MG63 (cell line): ENCODE measurements around the gene PCNT. TPM values are rescaled to one million over a fixed set of nuclear protein-coding genes. Genes with fewer than 3 reads are reported as not detected.
"Not testable (repeated sequence)": the region's sequence is repeated elsewhere in the genome, so short reads cannot be mapped to it uniquely, and the experiment has no call there.

ENCODE experiments used
- DNase-seq: peaks from one replicate; pipeline ENCODE4 v3.0.0-alpha.2; 2020
- H3K27me3 ChIP-seq: fragments of 250-450 bp; sonication (Bioruptor Pico); 2 replicates; pipeline ENCODE4 v1.5.1; 2020; ENCODE audit warnings: mild to moderate bottlenecking, moderate library complexity
- H3K36me3 ChIP-seq: fragments of 250-450 bp; sonication (Bioruptor Pico); 2 replicates; pipeline ENCODE4 v1.5.1; 2020; ENCODE audit warnings: mild to moderate bottlenecking, moderate library complexity
- H3K4me3 ChIP-seq: fragments of 250-450 bp; sonication (Bioruptor Pico); 2 replicates; pipeline ENCODE4 v1.5.1; 2020; ENCODE audit warnings: mild to moderate bottlenecking, moderate library complexity
- H3K9me3 ChIP-seq: fragments of 250-450 bp; sonication (Bioruptor Pico); 2 replicates; pipeline ENCODE4 v1.5.1; 2020; ENCODE audit warnings: mild to moderate bottlenecking, moderate library complexity
- total RNA-seq: library from RNA; depleted of rRNA; stranded (reverse); fragments of >200 nt; shearing (Covaris generic); gene quantifications from 2 replicates; pipeline ENCODE4 v1.2.3, GENCODE V29; 2014; ENCODE audit warnings: low replicate concordance

PCNT gene
- total RNA-seq, 1 experiment from 2014 or later: 51.7 TPM

DNA sequence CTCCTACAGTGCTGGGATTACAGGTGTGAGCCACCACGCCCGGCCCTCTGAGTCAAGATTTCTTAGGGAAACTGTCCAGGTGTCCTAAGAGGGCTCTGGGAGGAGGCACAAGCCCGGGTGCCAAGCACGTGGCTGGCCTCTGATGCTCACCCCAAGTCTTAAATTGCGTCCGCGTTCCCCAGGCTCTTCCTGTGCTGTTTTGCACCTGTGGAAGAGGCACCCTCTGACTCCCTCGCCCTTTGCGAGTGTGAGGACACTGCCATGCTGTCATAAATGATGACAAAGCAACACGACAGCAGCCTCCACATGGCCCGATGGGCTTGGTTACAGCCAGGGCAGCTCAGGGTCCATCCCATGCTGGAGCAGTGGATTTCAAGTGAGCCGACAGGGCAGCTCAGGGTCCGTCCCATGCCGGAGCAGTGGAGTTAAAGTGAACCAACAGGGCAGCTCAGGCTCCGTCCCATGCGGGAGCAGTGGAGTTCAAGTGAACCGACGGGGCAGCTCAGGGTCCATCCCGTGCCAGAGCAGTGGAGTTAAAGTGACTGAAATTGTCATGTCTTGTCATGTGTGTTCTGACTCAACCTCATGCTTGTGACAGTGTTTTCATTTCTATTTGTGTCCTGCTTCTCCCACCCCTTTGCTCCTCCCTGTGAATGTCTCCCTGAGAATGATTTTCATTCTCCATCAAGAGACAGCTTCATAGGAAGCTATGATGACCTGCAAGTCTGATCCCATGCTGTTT lies 33.9 kb downstream of the PCNT start:
- no peak overlapping the region for H3K4me3 ChIP-seq
- no peaks in the 10 kb centered on the region for H3K27me3 ChIP-seq
- H3K36me3 ChIP-seq: peaks cover 83% of the 10 kb centered on the region
- no peak for DNase-seq
- H3K9me3 ChIP-seq: no peaks in the 10 kb centered on the region

- Histone ChIP-seq H3K36me3 (peaks cover 74% of the 10 kb centered on the region), H3K9me3 (no peaks in the 10 kb centered on the region), H3K4me3 (no peak overlapping the region), H3K27me3 (no peaks in the 10 kb centered on the region)
- DNase-seq: no peak
These were observed 37.2 kb downstream of the PCNT start for GRCh38 chr21:46361176-46361575.

- H3K4me3 ChIP-seq: no peak overlapping the region
- no peaks in the 10 kb centered on the region for H3K27me3 ChIP-seq
- no peaks in the 10 kb centered on the region for H3K9me3 ChIP-seq
- DNase-seq: no peak
- peaks cover 74% of the 10 kb centered on the region for H3K36me3 ChIP-seq
These were observed 38.0 kb downstream of the PCNT start for GRCh38 chr21:46361935-46362334.

DNA sequence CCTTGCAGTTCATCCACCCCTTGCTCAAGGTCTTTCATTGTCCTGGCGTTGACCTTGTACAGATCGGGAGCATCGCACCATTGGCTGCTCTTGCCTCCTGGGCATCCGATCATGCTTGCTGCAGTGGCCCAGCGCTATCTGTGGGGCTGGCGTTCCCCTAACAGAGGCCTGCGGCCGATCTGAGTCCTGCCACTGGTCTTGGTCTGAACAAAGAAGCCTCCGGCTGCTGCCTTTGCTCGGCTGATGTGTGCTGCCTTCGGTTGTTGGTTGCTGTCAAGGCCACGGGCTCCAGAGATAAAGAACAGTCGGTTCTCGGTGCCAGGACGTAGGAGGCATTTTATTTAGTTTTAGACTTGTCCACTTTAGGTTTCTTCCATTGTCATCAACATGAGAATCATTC lies 39.0 kb downstream of the PCNT start:
- Histone ChIP-seq H3K27me3 (no peaks in the 10 kb centered on the region), H3K36me3 (peaks cover 73% of the 10 kb centered on the region)
- no peak for DNase-seq

DNA sequence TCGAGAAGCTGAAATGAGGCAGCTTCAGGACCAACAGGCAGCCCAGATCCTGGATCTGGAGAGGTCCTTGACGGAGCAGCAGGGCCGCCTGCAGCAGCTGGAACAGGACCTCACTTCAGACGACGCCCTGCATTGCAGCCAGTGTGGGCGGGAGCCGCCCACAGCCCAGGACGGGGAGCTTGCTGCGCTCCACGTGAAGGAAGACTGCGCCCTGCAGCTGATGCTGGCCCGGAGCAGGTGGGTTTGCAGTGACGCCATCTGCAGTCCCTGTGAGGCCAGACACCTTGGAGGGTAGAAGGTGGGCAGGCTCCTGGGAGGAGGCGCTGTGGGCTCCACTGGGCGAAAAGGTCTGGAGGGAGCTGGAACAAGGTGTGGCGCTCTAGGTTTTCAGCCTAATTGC lies 39.7 kb downstream of the PCNT start:
- H3K36me3 ChIP-seq: peaks cover 67% of the 10 kb centered on the region
- DNase-seq: no peak
- no peaks in the 10 kb centered on the region for H3K27me3 ChIP-seq
- H3K9me3 ChIP-seq: no peaks in the 10 kb centered on the region
- H3K4me3 ChIP-seq: no peak overlapping the region

More for the DNA sequence above, 39.0 kb downstream of the PCNT start:
- no peak overlapping the region for H3K4me3 ChIP-seq
- no peaks in the 10 kb centered on the region for H3K9me3 ChIP-seq

DNA sequence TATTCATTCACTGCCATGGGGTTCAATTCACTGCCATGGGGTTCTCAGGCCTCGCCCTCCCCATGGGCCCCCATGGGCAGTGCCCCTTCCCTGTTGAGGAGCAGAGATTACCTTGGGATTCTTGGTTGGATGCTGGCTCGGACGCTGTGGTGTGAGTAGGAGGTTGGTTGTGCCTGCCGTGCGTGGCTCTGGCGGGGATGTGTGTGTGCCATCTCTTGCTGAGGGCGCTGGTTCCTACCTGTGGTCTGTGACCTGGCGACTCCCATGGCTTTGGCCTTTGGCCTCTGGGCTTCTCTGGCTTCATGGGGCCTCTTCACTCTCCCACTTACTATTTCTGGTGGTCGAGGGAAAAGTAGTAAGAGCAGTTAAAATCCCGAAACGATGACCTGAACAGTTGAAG lies 42.1 kb downstream of the PCNT start:
- no peak for DNase-seq

GRCh38 chr21:46366561-46366960 lies 42.6 kb downstream of the PCNT start:
- DNase-seq: no peak
- Histone ChIP-seq H3K9me3 (no peaks in the 10 kb centered on the region), H3K36me3 (peaks cover 59% of the 10 kb centered on the region), H3K27me3 (no peaks in the 10 kb centered on the region), H3K4me3 (no peak overlapping the region)

More for the DNA sequence above, 42.1 kb downstream of the PCNT start:
- Histone ChIP-seq H3K27me3 (no peaks in the 10 kb centered on the region), H3K4me3 (no peak overlapping the region), H3K36me3 (peaks cover 60% of the 10 kb centered on the region), H3K9me3 (no peaks in the 10 kb centered on the region)

GRCh38 chr21:46366966-46367365 lies 43.0 kb downstream of the PCNT start:
- Histone ChIP-seq H3K9me3 (no peaks in the 10 kb centered on the region), H3K4me3 (no peak overlapping the region), H3K36me3 (peaks cover 59% of the 10 kb centered on the region), H3K27me3 (no peaks in the 10 kb centered on the region)
- no peak for DNase-seq

- DNase-seq: no peak
- H3K36me3 ChIP-seq: peaks cover 51% of the 10 kb centered on the region
- no peaks in the 10 kb centered on the region for H3K9me3 ChIP-seq
- H3K4me3 ChIP-seq: no peak overlapping the region
- no peaks in the 10 kb centered on the region for H3K27me3 ChIP-seq
These were observed 44.8 kb downstream of the PCNT start for GRCh38 chr21:46368533-46369285.

DNA sequence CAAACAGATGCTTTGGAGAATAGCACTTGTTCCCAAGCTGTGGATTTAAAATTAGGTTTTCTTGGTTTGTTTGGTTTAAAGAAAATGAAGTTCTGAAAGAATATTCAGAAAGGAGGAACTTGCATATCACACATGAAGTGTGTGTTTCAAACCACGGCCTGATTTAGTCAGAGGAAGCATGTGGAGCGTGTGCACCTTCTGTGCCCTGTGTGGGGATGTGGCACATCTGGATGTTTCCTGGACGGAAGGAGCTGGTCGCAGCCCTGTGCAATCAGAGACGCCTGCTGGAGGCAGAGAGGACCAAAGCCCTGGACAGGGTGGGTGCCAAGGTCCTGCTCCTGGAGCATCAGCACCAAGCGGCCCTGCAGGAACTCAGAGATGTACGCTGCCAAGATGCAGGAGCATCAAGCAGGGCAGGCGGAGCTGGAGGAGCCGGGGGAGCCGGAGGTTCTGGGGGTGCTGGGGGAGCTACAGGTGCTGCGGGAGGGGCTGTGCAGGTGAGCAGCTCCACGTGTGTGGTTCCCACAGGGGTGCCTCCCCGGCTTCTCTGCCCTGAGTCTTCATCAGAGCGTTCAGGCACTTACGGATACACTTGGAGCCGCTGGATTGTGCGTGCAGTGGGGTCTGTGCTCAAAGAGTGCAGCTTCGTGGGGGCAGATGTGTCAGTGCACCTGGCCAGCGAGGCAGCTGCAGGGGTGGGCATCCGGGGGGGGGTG lies 45.7 kb downstream of the PCNT start:
- H3K4me3 ChIP-seq: no peak overlapping the region
- no peaks in the 10 kb centered on the region for H3K9me3 ChIP-seq
- no peaks in the 10 kb centered on the region for H3K27me3 ChIP-seq
- DNase-seq: no peak
- H3K36me3 ChIP-seq: peaks cover 51% of the 10 kb centered on the region

- no peak overlapping the region for H3K4me3 ChIP-seq
- H3K36me3 ChIP-seq: peaks cover 60% of the 10 kb centered on the region
- no peaks in the 10 kb centered on the region for H3K27me3 ChIP-seq
- no peaks in the 10 kb centered on the region for H3K9me3 ChIP-seq
- no peak for DNase-seq
These were observed 47.5 kb downstream of the PCNT start for GRCh38 chr21:46371204-46372013.

- no peak for DNase-seq
- H3K9me3 ChIP-seq: no peaks in the 10 kb centered on the region
- no peaks in the 10 kb centered on the region for H3K27me3 ChIP-seq
- no peak overlapping the region for H3K4me3 ChIP-seq
- H3K36me3 ChIP-seq: peaks cover 58% of the 10 kb centered on the region
These were observed 48.1 kb downstream of the PCNT start for GRCh38 chr21:46372014-46372485.

DNA sequence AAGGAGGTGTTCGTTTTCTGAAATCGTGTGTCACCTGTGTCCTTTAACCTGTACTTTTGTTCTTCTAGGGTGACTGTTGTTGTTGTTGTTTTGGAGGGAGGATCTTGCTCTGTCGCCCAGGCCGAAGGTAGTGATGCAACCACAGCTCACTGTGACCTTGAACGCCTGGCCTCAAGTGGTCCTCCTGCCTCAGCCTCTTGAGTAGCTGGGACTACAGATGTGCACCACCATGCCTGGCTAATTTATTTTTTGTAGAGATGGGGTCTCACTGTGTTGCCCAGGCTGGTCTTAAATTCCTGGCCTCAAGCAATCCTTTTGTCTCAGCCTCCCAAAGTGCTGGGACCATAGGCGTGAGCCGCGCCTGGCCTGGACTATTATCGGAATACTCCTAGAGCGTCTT lies 49.0 kb downstream of the PCNT start:
- not testable (repeated sequence) for H3K9me3 ChIP-seq, H3K27me3 ChIP-seq, DNase-seq, H3K4me3 ChIP-seq
- peaks cover 58% of the 10 kb centered on the region for H3K36me3 ChIP-seq

DNA sequence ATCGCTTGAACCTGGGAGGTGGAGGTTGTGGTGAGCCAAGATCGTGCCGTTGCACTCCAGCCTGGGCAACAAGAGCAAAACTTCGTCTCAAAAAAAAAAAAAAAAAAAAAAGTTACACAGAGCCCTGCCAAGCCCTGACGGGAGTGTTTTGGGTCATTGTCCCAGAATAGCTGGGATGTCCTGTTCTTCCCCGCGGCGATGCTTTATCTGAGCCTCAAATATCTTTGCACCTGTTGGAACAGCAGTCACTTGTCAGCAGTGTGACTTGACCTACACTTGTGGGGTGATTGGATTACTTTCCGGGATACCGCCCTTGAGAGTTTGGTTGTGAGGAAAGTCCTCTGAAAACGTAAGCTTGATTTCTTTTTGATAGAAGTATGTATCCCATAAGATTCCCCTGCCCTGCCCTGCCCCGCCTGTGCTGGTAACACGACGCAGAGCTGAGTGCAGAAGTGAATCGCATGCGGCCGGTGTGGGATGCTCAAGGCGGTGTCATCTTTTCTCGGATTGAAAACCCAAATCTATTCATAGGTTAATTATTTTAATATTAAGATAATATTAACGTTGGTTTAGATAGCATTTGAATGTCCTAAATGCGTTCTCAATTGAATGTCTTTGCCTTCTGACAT lies 50.9 kb downstream of the PCNT start:
- Histone ChIP-seq H3K27me3 (no peaks in the 10 kb centered on the region), H3K36me3 (peaks cover 72% of the 10 kb centered on the region), H3K4me3 (no peak overlapping the region), H3K9me3 (no peaks in the 10 kb centered on the region)
- no peak for DNase-seq

GRCh38 chr21:46375560-46376230 lies 51.7 kb downstream of the PCNT start:
- Histone ChIP-seq H3K9me3 (no peaks in the 10 kb centered on the region), H3K36me3 (peaks cover 71% of the 10 kb centered on the region), H3K4me3 (no peak overlapping the region), H3K27me3 (no peaks in the 10 kb centered on the region)
- no peak for DNase-seq

DNA sequence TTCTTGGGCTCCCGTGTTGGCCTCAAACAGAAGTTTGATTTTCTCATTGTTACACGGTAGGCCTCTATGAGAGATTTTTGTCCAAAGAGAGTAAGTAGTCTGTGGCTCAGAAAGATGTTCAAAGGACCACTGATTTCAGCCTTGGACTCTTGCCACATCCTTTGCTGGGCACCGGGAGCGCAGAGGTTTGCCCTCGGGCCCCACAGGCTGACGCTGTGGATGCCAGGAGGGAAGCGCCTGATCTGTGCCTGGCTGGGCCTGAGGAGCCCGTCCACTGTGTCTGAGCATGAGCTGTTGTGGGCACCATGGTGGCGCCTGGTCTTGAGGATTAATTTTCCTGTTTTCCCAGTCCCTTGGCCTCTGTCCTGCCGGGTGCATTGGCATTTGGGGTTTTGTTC lies 52.3 kb downstream of the PCNT start:
- Histone ChIP-seq H3K27me3 (no peaks in the 10 kb centered on the region), H3K4me3 (no peak overlapping the region), H3K36me3 (peaks cover 70% of the 10 kb centered on the region), H3K9me3 (no peaks in the 10 kb centered on the region)
- no peak for DNase-seq
